ENCODE data around the gene CDH13. TPM values are rescaled to one million over a fixed set of nuclear protein-coding genes. Genes with fewer than 3 reads are reported as not detected.

Gene CDH13
- total RNA-seq, 1 donor from 2014 or later = 45.1 TPM

GRCh38 chr16:83494459-83494858 lies 867.7 kb downstream of the CDH13 start:
- H3K9me3 Mint-ChIP-seq (ENCODE audit: low read depth) = no peaks in the 10 kb centered on the region
- H3K27me3 Mint-ChIP-seq (ENCODE audit: low read depth) = no peaks in the 10 kb centered on the region
- H3K4me1 Mint-ChIP-seq (ENCODE audit: low read depth) = peaks cover 4% of the 10 kb centered on the region
- H3K4me3 Mint-ChIP-seq (ENCODE audit: unreplicated experiment) = no peak overlapping the region
- H3K36me3 Mint-ChIP-seq (ENCODE audit: low read depth) = no peaks in the 10 kb centered on the region
- no peak overlapping the region for H3K27ac Mint-ChIP-seq (ENCODE audit: unreplicated experiment)
- no peak for DNase-seq (ENCODE audit: low spot score)
- TF ChIP-seq CTCF (IDR thresholded peaks at IDR 0.05) = no peak

- Mint-ChIP-seq H3K9me3 (ENCODE audit: low read depth) (no peaks in the 10 kb centered on the region), H3K4me3 (ENCODE audit: unreplicated experiment) (no peak overlapping the region), H3K27ac (ENCODE audit: unreplicated experiment) (no peak overlapping the region), H3K4me1 (ENCODE audit: low read depth) (no peaks in the 10 kb centered on the region), H3K27me3 (ENCODE audit: low read depth) (no peaks in the 10 kb centered on the region), H3K36me3 (ENCODE audit: low read depth) (no peaks in the 10 kb centered on the region)
- DNase-seq (ENCODE audit: low spot score) = no peak
- no peak for TF ChIP-seq CTCF (IDR thresholded peaks at IDR 0.05)
These were observed 874.7 kb downstream of the CDH13 start for GRCh38 chr16:83501481-83501880.

GRCh38 chr16:83508295-83508694 lies 881.5 kb downstream of the CDH13 start:
- Mint-ChIP-seq H3K27me3 (ENCODE audit: low read depth) (no peaks in the 10 kb centered on the region), H3K4me1 (ENCODE audit: low read depth) (no peaks in the 10 kb centered on the region), H3K36me3 (ENCODE audit: low read depth) (no peaks in the 10 kb centered on the region), H3K27ac (ENCODE audit: unreplicated experiment) (no peak overlapping the region), H3K4me3 (ENCODE audit: unreplicated experiment) (no peak overlapping the region), H3K9me3 (ENCODE audit: low read depth) (peaks cover 3% of the 10 kb centered on the region)
- no peak for DNase-seq (ENCODE audit: low spot score)
- no peak for TF ChIP-seq CTCF (IDR thresholded peaks at IDR 0.05)

- H3K4me3 Mint-ChIP-seq (ENCODE audit: unreplicated experiment) = no peak overlapping the region
- TF ChIP-seq CTCF (IDR thresholded peaks at IDR 0.05) = no peak
- no peaks in the 10 kb centered on the region for H3K36me3 Mint-ChIP-seq (ENCODE audit: low read depth)
- H3K27ac Mint-ChIP-seq (ENCODE audit: unreplicated experiment) = no peak overlapping the region
- H3K27me3 Mint-ChIP-seq (ENCODE audit: low read depth) = no peaks in the 10 kb centered on the region
- H3K4me1 Mint-ChIP-seq (ENCODE audit: low read depth) = no peaks in the 10 kb centered on the region
- H3K9me3 Mint-ChIP-seq (ENCODE audit: low read depth) = peaks cover 3% of the 10 kb centered on the region
- no peak for DNase-seq (ENCODE audit: low spot score)
These were observed 882.5 kb downstream of the CDH13 start for GRCh38 chr16:83509316-83509715.

GRCh38 chr16:83510906-83511305 lies 884.1 kb downstream of the CDH13 start:
- Mint-ChIP-seq H3K27me3 (ENCODE audit: low read depth) (no peaks in the 10 kb centered on the region), H3K36me3 (ENCODE audit: low read depth) (no peaks in the 10 kb centered on the region), H3K4me1 (ENCODE audit: low read depth) (no peaks in the 10 kb centered on the region), H3K9me3 (ENCODE audit: low read depth) (peaks cover 3% of the 10 kb centered on the region), H3K4me3 (ENCODE audit: unreplicated experiment) (no peak overlapping the region), H3K27ac (ENCODE audit: unreplicated experiment) (no peak overlapping the region)
- DNase-seq (ENCODE audit: low spot score) = no peak
- TF ChIP-seq CTCF (IDR thresholded peaks at IDR 0.05) = no peak
